ENCODE results near the gene UBALD2. TPM values are rescaled to one million over a fixed set of nuclear protein-coding genes. Genes with fewer than 3 reads are reported as not detected.
A peak's percentile ranks its signal among the peaks of the same experiment; 100 is the strongest.

The UBALD2 gene
- total and polyA plus RNA-seq, 2 of the 4 experiments (the other 2 are of a cell fraction) = 0.90 to 12.1 TPM

- TF ChIP-seq ELK1 (IDR thresholded peaks at IDR 0.05; ENCODE audit: borderline replicate concordance, low read depth, low read length) = no peak
These were observed 14.0 kb downstream of the UBALD2 start (continued) for GRCh38 chr17:76278952-76279741.

- CTCF ChIA-PET = interaction anchor here (0.5 to 2.7 kb wide), 16 partner anchors 9 to 266 kb away, joined by 3 to 27 read pairs (median 4); partner anchors contain the start of genes EXOC7 and UBALD2
- Histone ChIP-seq H3K9me3 (ENCODE audit: control insufficient read depth, insufficient read depth, low read length) (no peaks in the 10 kb centered on the region), H3K79me1 (ENCODE audit: low read depth in 1 of 2, low read length in 2 of 2) (peaks cover 0 to 5% of the 10 kb centered on the region in 2 experiments; a peak in 1 of 4 replicates), H2BK15ac (ENCODE audit: low read depth, low read length) (no peak overlapping the region), H2AFZ (replicated peaks; ENCODE audit: low read length, poor library complexity) (peak overlapping the region; percentile 65), H3K18ac (ENCODE audit: low read depth, low read length) (no peak overlapping the region), H3K9me1 (ENCODE audit: insufficient read depth, low read length) (peaks cover 6% of the 10 kb centered on the region), H4K8ac (ENCODE audit: low read depth in 2 of 2, low read length in 2 of 2) (no peak overlapping the region), H2BK20ac (ENCODE audit: low read depth, low read length) (no peak overlapping the region), H4K5ac (ENCODE audit: low read depth, low read length) (no peak overlapping the region), H4K91ac (ENCODE audit: insufficient read depth, low read depth, low read length) (no peak overlapping the region), H3K4ac (ENCODE audit: low read depth, low read length) (no peak overlapping the region), H3K4me2 (ENCODE audit: low read depth, low read length) (no peak overlapping the region), H2AK9ac (replicated peaks; ENCODE audit: low read depth, low read length, poor library complexity) (peak overlapping the region; percentile 71), H2BK120ac (ENCODE audit: low read depth, low read length) (no peak overlapping the region), H4K20me1 (ENCODE audit: insufficient read depth, low read length) (no peaks in the 10 kb centered on the region; the same call in 1 of the 2 replicates), H3K56ac (ENCODE audit: extremely low read depth, insufficient read depth, low read length) (no peak overlapping the region), H3K4me3 (ENCODE audit: insufficient read depth, low read depth, low read length) (no peak overlapping the region), H3K27me3 (ENCODE audit: control insufficient read depth, insufficient read depth, low read length) (no peaks in the 10 kb centered on the region), H3K4me1 (ENCODE audit: control insufficient read depth, insufficient read depth, low read length) (peaks cover 4% of the 10 kb centered on the region), H3K36me3 (ENCODE audit: control insufficient read depth, insufficient read depth, low read length) (peaks cover 4% of the 10 kb centered on the region), H3K23ac (ENCODE audit: low read depth, low read length) (no peak overlapping the region), H2AK5ac (ENCODE audit: low read depth, low read length) (no peak overlapping the region), H3K27ac (ENCODE audit: insufficient read depth, low read length) (no peak overlapping the region), H3K14ac (replicated peaks; ENCODE audit: low read depth, low read length) (no peak overlapping the region), H2BK5ac (ENCODE audit: low read depth, low read length, poor library complexity, severe bottlenecking) (no peak overlapping the region), H3K9ac (ENCODE audit: low read depth, low read length) (no peak overlapping the region)
- BruUV-seq (replicated peaks) = no TSS peak
- no peak for DNase-seq
- intact Hi-C loops (cut with micrococcal nuclease) (loop anchor here (1.0 kb wide), 1 partner anchor 159 kb away; no protein-coding TSS in a partner anchor), dilution Hi-C loops (cut with HindIII; ENCODE audit: low sequenced_read_pairs, unreplicated experiment) (no loop called here), in situ Hi-C loops (cut with MboI; ENCODE audit: low sequenced_read_pairs) (loop anchor here (5.0 to 10.0 kb wide), 2 partner anchors 163 to 375 kb away; partner anchors contain the start of gene MRPL38)
- TF ChIP-seq RAD21 (IDR thresholded peaks at IDR 0.05; ENCODE audit: low read length) = no peak
- TF ChIP-seq ELK1 (IDR thresholded peaks at IDR 0.05; ENCODE audit: borderline replicate concordance, low read depth, low read length) = no peak
- TF ChIP-seq NFE2L2 (IDR thresholded peaks at IDR 0.05; ENCODE audit: low read depth, low read length) = no peak
- WGBS, 2 experiments (ENCODE audit: extremely low coverage in 2 of 2, insufficient read length in 1 of 2) = 75% methylated on average over 4 of the region's 15 CpGs; no CpG with 5 or more reads in 1 of the 2 experiments
- ATAC-seq (ENCODE audit: low read depth) = no peak
- POLR2A ChIA-PET (ENCODE audit: unreplicated experiment) = no interaction called here
These were observed 14.7 kb downstream of the UBALD2 start for GRCh38 chr17:76279742-76280287.

All from IMR-90 (cell line).